Heart left ventricle (tissue), 13 donors: ENCODE data around the gene USP7.

Experiments
- POLR2A ChIP-seq, 2 donors: fragments of 450-650 bp; IDR thresholded peaks; one replicate each; pipeline ENCODE4 v1.6.1; 2017; ENCODE audit warnings: antibody characterized with exemption in 2 of 2, mild to moderate bottlenecking in 2 of 2, moderate library complexity in 2 of 2
- TF ChIP-seq, protein P1 (sequence below), 12 donors: fragments of 200-600 bp; sonication (generic) in 4 of 12; IDR thresholded peaks; one replicate each; pipeline versions ENCODE4 v1.5.0 to v1.8.0; 2018 to 2022; ENCODE audit warnings: antibody characterized with exemption in 12 of 12, mild to moderate bottlenecking in 5 of 12
- donor health status: ischemic (EF 13 %, LVEDD 7.1; RV severe dilation, severe dysfunction).
- donor health status: DM: no; HTN: yes; CAD: no.
- donor health status: DM: no; HTN: no; CAD: no.
- donor health status: ischemic (EF 25% LVEDD 6.9; RV normal size, moderate dysfunction).
- donor health status: ischemic (EF 25% LVEDD 5.7; RV mildly dilated, moderate dysfunction).
- donor health status: ischemic (EF 35%, LVEDD 5.7; RV mildly dilated, moderate dysfunction).
- donor health status: nonischemic (EF 11% LVEDD 7.7; RV severe dilation, severe dysfunction).
- donor health status: DM: yes; HTN: yes; CAD: no.
- donor health status: PGD.
- donor health status: ischemic (EF 29% LVEDD 5.4; RV normal size, mild dysfunction).
- donor health status: nonischemic (EF 23%, LVEDD 6.1; RV moderate dilation, normal function).

DNA sequence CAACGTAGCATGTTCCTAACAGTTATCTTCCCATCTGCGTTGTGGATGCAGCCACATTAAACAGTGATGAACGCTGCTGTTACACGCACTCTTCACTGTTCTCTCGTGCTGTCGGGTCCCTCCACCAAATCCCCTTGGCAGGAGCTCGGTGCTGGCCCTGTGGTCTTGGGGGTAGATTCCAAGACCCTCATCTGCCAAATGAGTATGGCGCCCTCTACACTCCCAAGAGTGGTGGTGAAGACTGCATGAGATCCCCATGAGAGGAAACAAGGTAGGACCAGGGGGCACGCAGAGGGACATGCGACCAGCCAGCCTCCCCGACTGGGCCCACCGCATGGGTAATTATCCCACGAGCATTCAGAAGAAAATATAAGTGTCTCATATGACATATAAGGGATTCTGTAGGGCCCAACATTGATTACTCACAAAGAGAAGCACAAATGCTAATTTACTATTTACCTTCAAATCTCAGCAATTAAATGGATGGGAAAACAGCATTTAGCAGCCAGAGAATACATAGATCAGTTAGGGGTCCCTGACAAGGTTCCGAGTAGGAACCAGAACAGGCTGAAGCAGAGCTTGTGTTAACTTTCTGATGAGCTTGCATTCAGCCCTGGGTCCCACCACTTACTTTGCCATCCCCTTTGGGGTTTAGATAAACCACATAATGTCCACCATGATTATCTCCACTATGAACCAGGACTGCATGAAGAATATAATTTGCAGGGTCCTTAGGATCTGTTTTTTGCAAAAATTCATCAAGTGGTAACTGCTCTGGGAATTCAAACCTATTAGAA lies 57.7 kb downstream of the USP7 start:
- no peak for TF ChIP-seq POLR2A (IDR thresholded peaks at IDR 0.05)
- TF ChIP-seq, protein P1, sequence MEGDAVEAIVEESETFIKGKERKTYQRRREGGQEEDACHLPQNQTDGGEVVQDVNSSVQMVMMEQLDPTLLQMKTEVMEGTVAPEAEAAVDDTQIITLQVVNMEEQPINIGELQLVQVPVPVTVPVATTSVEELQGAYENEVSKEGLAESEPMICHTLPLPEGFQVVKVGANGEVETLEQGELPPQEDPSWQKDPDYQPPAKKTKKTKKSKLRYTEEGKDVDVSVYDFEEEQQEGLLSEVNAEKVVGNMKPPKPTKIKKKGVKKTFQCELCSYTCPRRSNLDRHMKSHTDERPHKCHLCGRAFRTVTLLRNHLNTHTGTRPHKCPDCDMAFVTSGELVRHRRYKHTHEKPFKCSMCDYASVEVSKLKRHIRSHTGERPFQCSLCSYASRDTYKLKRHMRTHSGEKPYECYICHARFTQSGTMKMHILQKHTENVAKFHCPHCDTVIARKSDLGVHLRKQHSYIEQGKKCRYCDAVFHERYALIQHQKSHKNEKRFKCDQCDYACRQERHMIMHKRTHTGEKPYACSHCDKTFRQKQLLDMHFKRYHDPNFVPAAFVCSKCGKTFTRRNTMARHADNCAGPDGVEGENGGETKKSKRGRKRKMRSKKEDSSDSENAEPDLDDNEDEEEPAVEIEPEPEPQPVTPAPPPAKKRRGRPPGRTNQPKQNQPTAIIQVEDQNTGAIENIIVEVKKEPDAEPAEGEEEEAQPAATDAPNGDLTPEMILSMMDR (IDR thresholded peaks at IDR 0.05): no peak
